WTC11 (cell line): Measurements from ENCODE around the gene TNRC18.

Source experiments
- ATF3 ChIP-seq: sonication (generic); formaldehyde crosslinking; conservative IDR thresholded peaks from 2 replicates; pipeline ENCODE4 v1.8.1; 2022; ENCODE audit warnings: mild to moderate bottlenecking, missing genetic modification reagents
- CBFB ChIP-seq: sonication (generic); formaldehyde crosslinking; IDR thresholded peaks from 2 replicates; pipeline ENCODE4 v1.8.1; 2022; ENCODE audit warnings: mild to moderate bottlenecking, low read depth, missing genetic modification reagents
- CREB1 ChIP-seq: sonication (generic); formaldehyde crosslinking; IDR thresholded peaks from 2 replicates; pipeline ENCODE4 v1.8.0; 2023; ENCODE audit warnings: mild to moderate bottlenecking, missing genetic modification reagents
- CREM ChIP-seq: sonication (generic); formaldehyde crosslinking; IDR thresholded peaks from 2 replicates; pipeline ENCODE4 v1.8.1; 2022; ENCODE audit warnings: mild to moderate bottlenecking, missing genetic modification reagents, moderate library complexity
- CTCF ChIP-seq: fragments of 200-600 bp; IDR thresholded peaks from 2 replicates; pipeline ENCODE4 v1.8.0; 2022; ENCODE audit warnings: antibody characterized with exemption
- ESRRA ChIP-seq: sonication (generic); formaldehyde crosslinking; IDR thresholded peaks from 2 replicates; pipeline ENCODE4 v1.8.1; 2022; ENCODE audit warnings: mild to moderate bottlenecking, missing genetic modification reagents, borderline replicate concordance
- IRF2 ChIP-seq: sonication (generic); formaldehyde crosslinking; IDR thresholded peaks from 2 replicates; pipeline ENCODE4 v1.8.0; 2022; ENCODE audit warnings: low read depth, missing genetic modification reagents, borderline replicate concordance
- JUN ChIP-seq: sonication (generic); formaldehyde crosslinking; IDR thresholded peaks from 2 replicates; pipeline ENCODE4 v1.8.0; 2023; ENCODE audit warnings: mild to moderate bottlenecking, missing genetic modification reagents
- MAX ChIP-seq: sonication (generic); formaldehyde crosslinking; IDR thresholded peaks from 2 replicates; pipeline ENCODE4 v1.8.0; 2022; ENCODE audit warnings: mild to moderate bottlenecking, missing genetic modification reagents
- NFYB ChIP-seq: sonication (generic); formaldehyde crosslinking; conservative IDR thresholded peaks from 2 replicates; pipeline ENCODE4 v1.8.0; 2022; ENCODE audit warnings: low read depth, missing genetic modification reagents
- TEAD4 ChIP-seq: sonication (generic); formaldehyde crosslinking; IDR thresholded peaks from 2 replicates; pipeline ENCODE4 v1.8.0; 2022; ENCODE audit warnings: mild to moderate bottlenecking, missing genetic modification reagents
- USF1 ChIP-seq: sonication (generic); formaldehyde crosslinking; IDR thresholded peaks from 2 replicates; pipeline ENCODE4 v1.8.0; 2022; ENCODE audit warnings: mild to moderate bottlenecking, missing genetic modification reagents
- ZNF219 ChIP-seq: sonication (generic); formaldehyde crosslinking; IDR thresholded peaks from 2 replicates; pipeline ENCODE4 v1.8.0; 2023; ENCODE audit warnings: missing genetic modification reagents, mild to moderate bottlenecking, borderline replicate concordance
- ZNF232 ChIP-seq: sonication (generic); formaldehyde crosslinking; IDR thresholded peaks from 2 replicates; pipeline ENCODE4 v1.8.0; 2022; ENCODE audit warnings: mild to moderate bottlenecking, missing genetic modification reagents

- TF ChIP-seq CTCF (no peak), CBFB (CRISPR knock-in tag) (no peak), ATF3 (no peak), USF1 (CRISPR knock-in tag) (no peak), NFYB (no peak), JUN (CRISPR knock-in tag) (no peak), ZNF219 (CRISPR knock-in tag) (no peak), CREB1 (CRISPR knock-in tag) (no peak), MAX (CRISPR knock-in tag) (no peak), ZNF232 (CRISPR knock-in tag) (no peak), IRF2 (CRISPR knock-in tag) (no peak), CREM (CRISPR knock-in tag) (no peak), ESRRA (CRISPR knock-in tag) (no peak), TEAD4 (CRISPR knock-in tag) (no peak)
Measured at GRCh38 chr7:5283421-5284303, 140.0 kb downstream of the TNRC18 start.
